Ishikawa (cell line): ENCODE results near the gene NDRG2.

Source experiments
- CEBPB ChIP-seq: IDR thresholded peaks from 2 replicates; pipeline ENCODE4 v1.6.1; 2012
- CREB1 ChIP-seq: IDR thresholded peaks from 2 replicates; pipeline ENCODE4 v1.6.1; 2012; ENCODE audit warnings: low read depth
- EP300 ChIP-seq: IDR thresholded peaks from 2 replicates; pipeline ENCODE4 v1.6.1; 2012; ENCODE audit warnings: borderline replicate concordance
- RAD21 ChIP-seq: IDR thresholded peaks from 2 replicates; pipeline ENCODE4 v1.6.1; 2012; ENCODE audit warnings: low read depth
- ZBTB7A ChIP-seq: IDR thresholded peaks from 2 replicates; pipeline ENCODE4 v1.6.1; 2012; ENCODE audit warnings: low read depth

DNA sequence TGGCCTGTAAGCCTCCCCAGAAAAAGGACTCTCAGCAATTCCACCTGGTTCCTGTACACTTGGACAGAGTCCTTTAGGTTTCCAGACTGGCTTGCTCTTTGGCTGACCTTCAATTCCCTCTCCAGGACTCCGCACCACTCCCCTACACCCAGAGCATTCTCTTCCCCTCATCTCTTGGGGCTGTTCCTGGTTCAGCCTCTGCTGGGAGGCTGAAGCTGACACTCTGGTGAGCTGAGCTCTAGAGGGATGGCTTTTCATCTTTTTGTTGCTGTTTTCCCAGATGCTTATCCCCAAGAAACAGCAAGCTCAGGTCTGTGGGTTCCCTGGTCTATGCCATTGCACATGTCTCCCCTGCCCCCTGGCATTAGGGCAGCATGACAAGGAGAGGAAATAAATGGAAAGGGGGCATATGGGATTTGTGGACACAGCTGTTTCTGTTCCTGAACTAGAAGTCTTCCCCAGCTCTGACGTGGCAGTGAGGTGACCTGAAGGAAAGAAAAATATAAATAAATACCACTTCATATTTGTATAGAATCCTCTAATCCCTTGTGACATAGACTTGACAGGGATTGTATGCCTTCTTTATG lies 18.6 kb upstream of the NDRG2 start:
- TF ChIP-seq EP300 (no peak), RAD21 (no peak), CEBPB (no peak), ZBTB7A (no peak), CREB1 (no peak)
